GM21619 (cell line): Measurements from ENCODE around the gene ZNF780A.
"Not testable (repeated sequence)": the region's sequence is repeated elsewhere in the genome, so short reads cannot be mapped to it uniquely, and the experiment has no call there.

Experiments
- ATAC-seq: cut with Tn5 transposase; IDR thresholded peaks from one replicate; pipeline ENCODE4 v1.9.1; 2021; ENCODE audit not compliant: unreplicated experiment

ZNF780A gene

GRCh38 chr19:40088299-40089047 is 2.3 kb downstream of the ZNF780A start:
- no peak for ATAC-seq

GRCh38 chr19:40084948-40085347 is 5.8 kb downstream of the ZNF780A start:
- no peak for ATAC-seq

- no peak for ATAC-seq
These were observed 9.3 kb downstream of the ZNF780A start for GRCh38 chr19:40081411-40081810.

GRCh38 chr19:40080289-40080688 is 10.5 kb downstream of the ZNF780A start:
- ATAC-seq, result no peak

- no peak for ATAC-seq
These were observed 12.4 kb downstream of the ZNF780A start for GRCh38 chr19:40078377-40078776.

- ATAC-seq, result no peak
These were observed 20.7 kb downstream of the ZNF780A start for GRCh38 chr19:40070058-40070457.

GRCh38 chr19:40059624-40060023 is 31.1 kb downstream of the ZNF780A start:
- no peak for ATAC-seq

- ATAC-seq, result no peak
These were observed 33.6 kb downstream of the ZNF780A start for GRCh38 chr19:40057166-40057565.

GRCh38 chr19:40056505-40056904 is 34.2 kb downstream of the ZNF780A start:
- ATAC-seq, result no peak

GRCh38 chr19:40055832-40056504 is 34.8 kb downstream of the ZNF780A start, which contains the start of gene ZNF780B:
TSS of gene ZNF780B (minus strand) at chr19:40056231. CDS start at chr19:40050332, 5,899 bp downstream.
- peak; percentile 78 for ATAC-seq

- ATAC-seq, result no peak
These were observed 35.7 kb downstream of the ZNF780A start for GRCh38 chr19:40055049-40055448.

- no peak for ATAC-seq
These were observed 36.1 kb downstream of the ZNF780A start for GRCh38 chr19:40054632-40055031.

GRCh38 chr19:40053491-40053890 is 37.3 kb downstream of the ZNF780A start:
- no peak for ATAC-seq

GRCh38 chr19:40041718-40042117 is 49.0 kb downstream of the ZNF780A start:
- not testable (repeated sequence) for ATAC-seq

- ATAC-seq, result not testable (repeated sequence)
These were observed 52.7 kb downstream of the ZNF780A start for GRCh38 chr19:40038047-40038446.

GRCh38 chr19:40035996-40036395 is 54.7 kb downstream of the ZNF780A start:
- ATAC-seq, result no peak

GRCh38 chr19:40033989-40034560 is 56.7 kb downstream of the ZNF780A start:
- no peak for ATAC-seq

- ATAC-seq, result no peak
These were observed 64.2 kb downstream of the ZNF780A start for GRCh38 chr19:40026597-40026970.

GRCh38 chr19:40025938-40026596 is 64.7 kb downstream of the ZNF780A start:
- no peak for ATAC-seq

- no peak for ATAC-seq
These were observed 66.8 kb downstream of the ZNF780A start for GRCh38 chr19:40023969-40024368.
